22Rv1 (cell line): Measurements from ENCODE around the gene MON1B.
A peak's percentile ranks its signal among the peaks of the same experiment; 100 is the strongest.
"Not testable (repeated sequence)": the region's sequence is repeated elsewhere in the genome, so short reads cannot be mapped to it uniquely, and the experiment has no call there.

ENCODE experiments used
- H3K27ac ChIP-seq: fragments of 450-650 bp; 2 replicates; pipeline ENCODE4 v1.5.1; 2017
- ZFX ChIP-seq: fragments of 450-650 bp; IDR thresholded peaks from 2 replicates; pipeline ENCODE4 v1.6.1; 2017; ENCODE audit warnings: antibody characterized with exemption, borderline replicate concordance
- TF ChIP-seq, protein P1 (sequence below): fragments of 450-650 bp; IDR thresholded peaks from 2 replicates; pipeline ENCODE4 v1.5.1; 2017; ENCODE audit warnings: mild to moderate bottlenecking

Gene MON1B

DNA sequence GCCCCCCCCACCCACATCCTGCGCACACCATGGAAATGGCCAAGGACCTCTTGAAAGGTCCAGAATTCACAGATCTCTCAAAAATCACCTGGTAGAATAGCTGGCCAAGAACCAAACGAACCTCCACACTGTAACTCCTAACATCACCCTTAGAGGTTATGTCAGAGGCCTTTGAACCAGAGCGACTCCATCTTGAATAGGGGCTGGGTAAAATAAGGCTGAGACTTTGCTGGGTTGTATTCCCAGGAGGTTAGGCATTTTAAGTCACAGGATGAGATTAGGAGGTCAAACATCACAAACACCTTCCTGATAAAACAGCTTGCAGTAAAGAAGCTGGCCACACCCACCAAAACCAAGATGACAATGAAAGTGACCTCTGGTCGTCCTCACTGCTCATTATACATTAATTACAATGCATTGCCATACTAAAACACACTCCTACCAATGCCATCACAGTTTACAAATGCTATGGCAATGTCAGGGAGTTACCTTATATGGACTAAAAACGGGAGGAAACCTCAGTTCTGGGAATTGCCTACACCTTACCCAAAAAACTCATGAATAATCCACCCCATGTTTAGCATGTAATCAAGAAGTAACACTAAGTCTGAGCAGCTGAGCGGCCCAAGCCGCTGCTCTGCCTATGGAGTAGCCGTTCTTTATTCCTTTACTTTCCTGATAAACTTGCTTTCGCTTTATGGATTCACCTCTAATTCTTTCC lies 43.0 kb downstream of the MON1B start:
- TF ChIP-seq, protein P1, sequence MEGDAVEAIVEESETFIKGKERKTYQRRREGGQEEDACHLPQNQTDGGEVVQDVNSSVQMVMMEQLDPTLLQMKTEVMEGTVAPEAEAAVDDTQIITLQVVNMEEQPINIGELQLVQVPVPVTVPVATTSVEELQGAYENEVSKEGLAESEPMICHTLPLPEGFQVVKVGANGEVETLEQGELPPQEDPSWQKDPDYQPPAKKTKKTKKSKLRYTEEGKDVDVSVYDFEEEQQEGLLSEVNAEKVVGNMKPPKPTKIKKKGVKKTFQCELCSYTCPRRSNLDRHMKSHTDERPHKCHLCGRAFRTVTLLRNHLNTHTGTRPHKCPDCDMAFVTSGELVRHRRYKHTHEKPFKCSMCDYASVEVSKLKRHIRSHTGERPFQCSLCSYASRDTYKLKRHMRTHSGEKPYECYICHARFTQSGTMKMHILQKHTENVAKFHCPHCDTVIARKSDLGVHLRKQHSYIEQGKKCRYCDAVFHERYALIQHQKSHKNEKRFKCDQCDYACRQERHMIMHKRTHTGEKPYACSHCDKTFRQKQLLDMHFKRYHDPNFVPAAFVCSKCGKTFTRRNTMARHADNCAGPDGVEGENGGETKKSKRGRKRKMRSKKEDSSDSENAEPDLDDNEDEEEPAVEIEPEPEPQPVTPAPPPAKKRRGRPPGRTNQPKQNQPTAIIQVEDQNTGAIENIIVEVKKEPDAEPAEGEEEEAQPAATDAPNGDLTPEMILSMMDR: no peak
- TF ChIP-seq ZFX: no peak
- H3K27ac ChIP-seq: no peak overlapping the region

DNA sequence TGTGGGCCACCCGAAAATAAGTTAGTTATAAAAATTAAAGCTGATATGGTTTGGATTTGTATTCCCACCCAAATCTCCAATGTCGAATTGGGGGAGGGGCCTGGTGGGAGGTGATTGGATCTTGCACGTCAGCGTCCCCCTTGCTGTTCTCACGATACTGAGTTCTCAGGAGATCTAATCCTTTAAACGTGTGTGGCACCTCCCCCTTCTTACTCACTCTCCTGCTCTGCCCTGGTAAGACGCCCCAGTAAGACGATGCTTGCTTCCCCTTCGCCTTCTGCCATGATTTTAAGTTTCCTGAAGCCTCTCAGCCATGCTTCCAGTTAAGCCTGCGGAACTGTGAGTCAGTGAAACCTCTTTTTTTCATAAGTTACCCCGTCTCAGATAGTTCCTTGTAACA lies 43.6 kb downstream of the MON1B start:
- H3K27ac ChIP-seq: no peak overlapping the region
- TF ChIP-seq, protein P1: no peak
- TF ChIP-seq ZFX: no peak

DNA sequence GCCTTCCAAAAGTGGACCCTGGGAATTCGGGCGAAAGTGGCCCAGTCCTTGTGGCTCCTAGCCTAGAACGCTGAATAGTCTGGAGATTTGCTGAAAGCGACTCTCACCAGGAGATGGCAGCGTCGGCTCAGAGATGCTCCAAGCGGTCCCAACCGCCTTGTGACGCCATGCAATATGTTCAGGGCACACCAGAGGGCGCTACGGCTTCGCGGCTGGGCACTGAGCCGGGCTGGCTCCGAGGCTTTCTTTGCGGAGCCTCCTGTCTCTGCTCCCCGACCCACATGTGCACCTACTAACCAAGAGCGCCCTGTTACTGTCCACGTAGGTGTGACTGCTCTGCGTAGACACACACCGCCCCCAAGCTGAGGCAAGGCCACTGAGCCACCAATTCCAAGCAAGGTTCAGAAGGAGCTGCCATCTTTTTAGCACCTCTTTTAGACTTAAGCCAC lies 45.1 kb downstream of the MON1B start:
- TF ChIP-seq, protein P1: peak; percentile 98
- no peak for TF ChIP-seq ZFX
- H3K27ac ChIP-seq: no peak overlapping the region

DNA sequence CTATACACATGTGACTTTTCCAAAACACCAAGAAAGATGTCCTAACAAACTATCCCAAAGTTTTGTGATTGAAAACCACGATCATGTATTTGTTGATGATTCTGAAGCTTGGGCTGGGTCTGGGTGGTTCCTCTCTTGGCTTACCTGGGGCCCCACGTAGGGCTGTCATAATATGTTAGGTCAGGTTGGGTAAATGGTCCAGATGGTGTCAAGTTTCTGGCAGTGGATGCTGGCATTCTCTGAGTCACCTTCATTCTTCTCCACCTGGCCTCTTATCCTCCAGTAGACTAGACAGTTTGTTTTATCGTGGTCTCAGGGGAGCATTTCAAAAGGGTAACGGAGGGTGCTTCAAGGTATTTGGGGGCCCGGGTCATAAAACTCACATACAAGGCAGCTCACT lies 47.6 kb downstream of the MON1B start:
- TF ChIP-seq, protein P1: no peak
- no peak for TF ChIP-seq ZFX
- no peak overlapping the region for H3K27ac ChIP-seq

DNA sequence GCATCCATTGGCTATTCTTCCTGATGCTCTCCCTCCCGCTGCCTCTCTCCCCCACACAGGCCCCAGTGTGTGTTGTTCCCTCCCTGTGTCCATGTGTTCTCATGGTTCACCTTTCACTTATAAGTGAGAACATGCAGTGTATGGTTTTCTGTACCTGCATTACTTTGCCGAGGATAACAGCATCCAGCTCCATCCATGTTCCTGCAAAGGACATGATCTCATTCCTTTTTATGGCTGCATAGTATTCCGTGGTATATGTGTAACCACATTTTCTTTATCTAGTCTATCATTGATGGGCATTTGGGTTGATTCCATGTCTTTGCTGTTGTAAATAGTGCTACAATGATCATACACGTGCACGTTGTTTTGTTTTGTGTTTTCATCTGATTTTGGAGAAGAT lies 51.5 kb downstream of the MON1B start:
- not testable (repeated sequence) for H3K27ac ChIP-seq

DNA sequence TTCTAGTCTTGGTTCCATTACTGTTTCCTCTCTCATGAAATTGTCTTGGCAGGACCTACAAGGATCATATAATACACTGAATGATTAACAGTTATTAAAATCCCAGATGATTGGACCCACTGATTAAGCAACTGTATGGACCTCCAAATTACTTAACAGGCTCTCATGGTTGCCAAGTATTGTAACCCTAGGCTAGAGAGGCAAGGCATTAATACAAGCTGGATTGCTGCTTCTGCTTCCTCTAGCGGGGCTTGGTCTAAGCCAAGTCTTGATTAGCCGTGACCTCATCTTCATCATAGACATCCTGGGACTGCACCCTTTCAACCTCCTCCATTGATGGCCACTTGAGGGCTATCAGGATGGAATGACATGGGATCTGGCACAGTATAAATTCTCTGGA lies 55.2 kb downstream of the MON1B start:
- H3K27ac ChIP-seq: no peak overlapping the region
- TF ChIP-seq, protein P1: no peak
- TF ChIP-seq ZFX: no peak

DNA sequence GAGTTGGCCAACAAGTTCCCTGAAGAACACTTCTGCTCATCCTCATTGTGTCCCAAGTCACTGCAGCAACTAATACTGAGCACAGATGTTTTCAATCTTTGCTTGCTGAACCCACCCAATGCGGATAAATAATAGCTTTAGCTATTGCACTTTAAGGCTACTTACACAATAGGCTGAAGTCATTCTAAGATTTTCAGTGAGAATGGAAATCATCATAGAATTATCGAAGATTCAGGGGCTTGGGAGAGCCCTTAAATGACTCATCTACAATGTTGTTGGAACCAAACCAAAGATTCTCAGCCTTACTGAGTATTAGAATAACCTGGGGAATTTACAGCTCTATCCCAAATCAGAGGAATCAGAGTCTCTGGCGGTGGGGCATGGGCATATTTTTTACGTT lies 59.4 kb downstream of the MON1B start:
- no peak overlapping the region for H3K27ac ChIP-seq
- no peak for TF ChIP-seq ZFX
- TF ChIP-seq, protein P1: no peak
